ENCODE data around the gene SNRPD2.
A peak's percentile ranks its signal among the peaks of the same experiment; 100 is the strongest.

The SNRPD2 gene

DNA sequence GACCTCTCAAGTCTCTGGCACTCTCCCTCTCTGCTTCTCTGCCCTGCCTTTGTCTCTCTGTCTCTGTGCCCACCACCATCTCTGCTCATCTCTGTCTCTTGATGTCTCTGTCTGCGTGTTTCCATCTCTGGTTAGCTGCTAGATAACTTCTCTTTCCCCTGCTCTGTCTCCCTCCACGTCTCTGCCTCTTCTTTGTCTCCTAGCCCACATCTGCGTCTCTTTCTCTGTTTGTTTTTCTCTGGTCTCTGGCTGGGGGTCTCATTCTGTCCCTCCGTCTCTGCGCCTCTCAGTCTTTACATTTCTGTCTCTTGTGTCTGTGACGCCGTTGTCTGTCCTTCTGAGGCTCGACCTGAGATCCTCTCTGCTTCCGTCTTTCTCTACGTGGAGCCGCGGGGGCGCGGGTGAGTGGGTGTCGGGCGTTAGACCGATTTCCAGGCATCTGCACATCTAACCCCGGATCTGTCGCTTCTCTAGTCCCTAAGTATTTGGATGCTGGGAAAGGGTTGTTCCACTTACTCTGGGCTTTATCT is 23.3 kb downstream of the SNRPD2 start:
- H2AFZ ChIP-seq (ENCODE audit: low read depth) = peak overlapping the region; percentile 68
- no peaks in the 10 kb centered on the region for H4K20me1 ChIP-seq (ENCODE audit: insufficient read depth)
- TF ChIP-seq, protein P1, sequence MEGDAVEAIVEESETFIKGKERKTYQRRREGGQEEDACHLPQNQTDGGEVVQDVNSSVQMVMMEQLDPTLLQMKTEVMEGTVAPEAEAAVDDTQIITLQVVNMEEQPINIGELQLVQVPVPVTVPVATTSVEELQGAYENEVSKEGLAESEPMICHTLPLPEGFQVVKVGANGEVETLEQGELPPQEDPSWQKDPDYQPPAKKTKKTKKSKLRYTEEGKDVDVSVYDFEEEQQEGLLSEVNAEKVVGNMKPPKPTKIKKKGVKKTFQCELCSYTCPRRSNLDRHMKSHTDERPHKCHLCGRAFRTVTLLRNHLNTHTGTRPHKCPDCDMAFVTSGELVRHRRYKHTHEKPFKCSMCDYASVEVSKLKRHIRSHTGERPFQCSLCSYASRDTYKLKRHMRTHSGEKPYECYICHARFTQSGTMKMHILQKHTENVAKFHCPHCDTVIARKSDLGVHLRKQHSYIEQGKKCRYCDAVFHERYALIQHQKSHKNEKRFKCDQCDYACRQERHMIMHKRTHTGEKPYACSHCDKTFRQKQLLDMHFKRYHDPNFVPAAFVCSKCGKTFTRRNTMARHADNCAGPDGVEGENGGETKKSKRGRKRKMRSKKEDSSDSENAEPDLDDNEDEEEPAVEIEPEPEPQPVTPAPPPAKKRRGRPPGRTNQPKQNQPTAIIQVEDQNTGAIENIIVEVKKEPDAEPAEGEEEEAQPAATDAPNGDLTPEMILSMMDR (conservative IDR thresholded peaks at IDR 0.05; ENCODE audit: low read depth, low read length) = no peak
- no peak overlapping the region for H3K27ac ChIP-seq
- H3K4me1 ChIP-seq (ENCODE audit: low read depth, poor library complexity, severe bottlenecking) = peaks cover 18% of the 10 kb centered on the region
- no peak overlapping the region for H3K4me3 ChIP-seq (IDR thresholded peaks at IDR 0.05; ENCODE audit: insufficient read depth, low read depth, low read length)
- H3K27me3 ChIP-seq (ENCODE audit: insufficient read depth, low read depth) = no peaks in the 10 kb centered on the region; the same call in 1 of the 2 replicates
- H3K79me2 ChIP-seq (ENCODE audit: insufficient read depth, low read depth) = no peaks in the 10 kb centered on the region
- H3K4me2 ChIP-seq = peak overlapping the region; percentile 82
- no peaks in the 10 kb centered on the region for H3K36me3 ChIP-seq (ENCODE audit: insufficient read depth)
- no peak overlapping the region for H3K9ac ChIP-seq

DNA sequence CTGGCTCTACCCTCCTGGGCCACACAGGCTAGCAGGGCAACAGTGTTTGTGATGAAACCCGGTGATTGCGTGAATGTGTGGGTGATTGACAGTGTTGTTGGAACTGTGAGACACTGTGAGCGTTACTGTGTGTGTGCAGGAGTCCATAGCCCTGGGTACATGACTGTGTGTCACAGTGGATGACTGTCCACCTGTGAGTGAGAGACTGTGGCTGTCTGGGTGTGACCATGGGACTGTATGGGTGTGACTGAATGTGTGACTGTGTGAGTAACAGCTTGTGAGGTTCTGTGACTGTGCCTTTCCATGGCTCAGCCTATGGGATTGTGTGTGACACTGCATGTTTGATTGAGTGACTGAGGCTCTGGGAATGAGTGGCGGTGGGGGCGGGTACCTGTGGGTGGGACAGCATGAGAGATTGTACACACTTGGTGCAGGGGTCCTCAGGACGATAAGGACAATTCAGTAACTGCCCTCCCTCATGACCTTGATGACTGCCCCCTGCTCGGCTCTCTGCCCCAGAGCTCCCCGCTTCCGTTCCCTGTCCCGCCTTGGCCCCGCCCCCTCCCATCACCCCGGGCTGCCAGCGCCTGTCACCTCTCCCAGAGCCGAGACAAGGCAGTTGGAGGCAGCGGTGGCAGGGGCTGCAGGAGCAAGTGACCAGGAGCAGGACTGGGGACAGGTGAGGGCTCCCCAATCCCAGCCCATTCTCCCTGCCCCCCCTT is 24.0 kb downstream of the SNRPD2 start, which contains the start of gene GIPR:
Gene GIPR, plus strand, starts transcription at position 602 of the 722 bp plus-strand sequence. CDS start 1,300 bp downstream, outside the sequence.
- H3K9ac ChIP-seq = no peak within 1 kb of the TSS
- H3K27me3 ChIP-seq (ENCODE audit: insufficient read depth, low read depth) = peaks cover 4% of the 10 kb centered on the region; the same call in 1 of the 2 replicates
- peaks cover 18% of the 10 kb centered on the region for H3K4me1 ChIP-seq (ENCODE audit: low read depth, poor library complexity, severe bottlenecking)
- no peak within 1 kb of the TSS for H3K27ac ChIP-seq
- H4K20me1 ChIP-seq (ENCODE audit: insufficient read depth) = no peaks in the 10 kb centered on the region
- no peaks in the 10 kb centered on the region for H3K36me3 ChIP-seq (ENCODE audit: insufficient read depth)
- peak within 1 kb of the TSS; percentile 82 for H3K4me2 ChIP-seq
- no peaks in the 10 kb centered on the region for H3K79me2 ChIP-seq (ENCODE audit: insufficient read depth, low read depth)
- no peak within 1 kb of the TSS for H3K4me3 ChIP-seq (IDR thresholded peaks at IDR 0.05; ENCODE audit: insufficient read depth, low read depth, low read length)
- TF ChIP-seq, protein P1 (conservative IDR thresholded peaks at IDR 0.05; ENCODE audit: low read depth, low read length) = no peak
- H2AFZ ChIP-seq (ENCODE audit: low read depth) = peak within 1 kb of the TSS; percentile 68

GRCh38 chr19:45664575-45664974 is 27.2 kb downstream of the SNRPD2 start:
- H3K9ac ChIP-seq = no peak overlapping the region
- H3K4me1 ChIP-seq (ENCODE audit: low read depth, poor library complexity, severe bottlenecking) = peaks cover 11% of the 10 kb centered on the region
- H3K4me3 ChIP-seq (IDR thresholded peaks at IDR 0.05; ENCODE audit: insufficient read depth, low read depth, low read length) = no peak overlapping the region
- peaks cover 18% of the 10 kb centered on the region for H3K27me3 ChIP-seq (ENCODE audit: insufficient read depth, low read depth)
- no peak overlapping the region for H3K27ac ChIP-seq
- no peaks in the 10 kb centered on the region for H3K79me2 ChIP-seq (ENCODE audit: insufficient read depth, low read depth)
- TF ChIP-seq, protein P1 (conservative IDR thresholded peaks at IDR 0.05; ENCODE audit: low read depth, low read length) = no peak
- no peak overlapping the region for H2AFZ ChIP-seq (ENCODE audit: low read depth)
- H3K4me2 ChIP-seq = no peak overlapping the region
- no peaks in the 10 kb centered on the region for H4K20me1 ChIP-seq (ENCODE audit: insufficient read depth)
- H3K36me3 ChIP-seq (ENCODE audit: insufficient read depth) = no peaks in the 10 kb centered on the region

GRCh38 chr19:45663800-45664199 is 28.0 kb downstream of the SNRPD2 start:
- Histone ChIP-seq H3K4me3 (IDR thresholded peaks at IDR 0.05; ENCODE audit: insufficient read depth, low read depth, low read length) (no peak overlapping the region), H3K4me2 (no peak overlapping the region), H3K27ac (no peak overlapping the region), H3K9ac (no peak overlapping the region), H4K20me1 (ENCODE audit: insufficient read depth) (no peaks in the 10 kb centered on the region), H3K4me1 (ENCODE audit: low read depth, poor library complexity, severe bottlenecking) (peaks cover 11% of the 10 kb centered on the region), H2AFZ (ENCODE audit: low read depth) (no peak overlapping the region), H3K79me2 (ENCODE audit: insufficient read depth, low read depth) (no peaks in the 10 kb centered on the region), H3K36me3 (ENCODE audit: insufficient read depth) (no peaks in the 10 kb centered on the region), H3K27me3 (ENCODE audit: insufficient read depth, low read depth) (peaks cover 26% of the 10 kb centered on the region)
- TF ChIP-seq, protein P1 (conservative IDR thresholded peaks at IDR 0.05; ENCODE audit: low read depth, low read length) = no peak
